Coronary artery (tissue), 2 donors: ENCODE measurements around the gene PACSIN1.

Experiments used
- DNase-seq: peaks from one replicate; pipeline ENCODE4 v3.0.0-alpha.2; 2017; ENCODE audit warnings: low spot score
- H3K27ac ChIP-seq, 2 donors: fragments of 200-600 bp; sonication (generic); one replicate each; pipeline ENCODE4 v1.5.1; 2016 to 2019
- H3K4me3 ChIP-seq: fragments of 200-600 bp; sonication (generic); 2 replicates; pipeline ENCODE4 v1.5.1; 2016; ENCODE audit warnings: mild to moderate bottlenecking, moderate library complexity
- CTCF ChIP-seq: fragments of 200-600 bp; sonication (generic); IDR thresholded peaks from one replicate; pipeline ENCODE4 v1.5.1; 2019; ENCODE audit warnings: antibody characterized with exemption

PACSIN1 gene

GRCh38 chr6:34563513-34563870, 97.6 kb downstream of the PACSIN1 start:
- Histone ChIP-seq H3K27ac (no peak overlapping the region), H3K4me3 (no peak overlapping the region)
- TF ChIP-seq CTCF = no peak
- DNase-seq = no peak

DNA sequence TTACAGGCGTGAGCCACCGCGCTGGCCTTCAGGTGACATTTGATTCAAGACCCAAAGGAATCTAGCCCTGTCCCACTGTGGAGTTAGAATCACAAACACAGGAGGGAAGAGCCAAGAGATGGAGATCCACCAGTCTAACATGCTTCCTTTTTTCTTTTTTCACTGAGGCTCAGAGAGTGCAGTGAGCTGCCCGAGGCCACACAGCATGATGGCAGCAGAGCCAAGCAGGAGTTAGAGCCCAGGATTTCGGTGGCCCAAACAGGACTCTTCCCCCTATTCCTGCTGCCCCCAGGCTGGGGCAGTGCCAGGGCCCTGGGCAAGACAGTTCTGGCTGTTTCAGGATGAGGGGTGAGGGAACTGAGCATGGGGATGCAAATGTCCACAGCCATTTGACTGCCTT, 98.3 kb downstream of the PACSIN1 start:
- H3K27ac ChIP-seq = no peak overlapping the region
- no peak for DNase-seq
- H3K4me3 ChIP-seq = no peak overlapping the region
- TF ChIP-seq CTCF = no peak

DNA sequence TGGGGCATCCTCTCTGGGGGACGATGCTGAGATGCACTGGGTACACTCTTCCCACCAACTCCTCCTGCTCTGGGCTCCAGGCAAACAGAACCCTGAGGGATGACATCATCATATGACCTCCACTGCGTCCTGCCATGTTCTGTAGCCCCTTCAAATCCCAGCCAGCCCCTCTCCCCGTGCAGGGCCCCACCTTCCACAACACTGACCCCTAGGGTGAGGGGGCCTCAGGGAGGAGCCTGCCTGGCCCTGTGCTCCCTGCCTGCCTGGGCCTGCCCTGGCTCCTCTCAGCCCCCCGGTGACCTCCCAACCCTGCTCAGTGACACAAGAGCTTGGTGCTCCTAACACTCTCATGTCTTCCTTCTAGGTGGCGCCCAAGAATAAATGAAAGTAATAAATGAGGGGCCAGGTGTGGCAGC, 99.9 kb downstream of the PACSIN1 start:
- H3K27ac ChIP-seq = no peak overlapping the region
- no peak for TF ChIP-seq CTCF
- H3K4me3 ChIP-seq = no peak overlapping the region
- DNase-seq = no peak

- no peak for TF ChIP-seq CTCF
- no peak overlapping the region for H3K27ac ChIP-seq
- DNase-seq = no peak
- H3K4me3 ChIP-seq = no peak overlapping the region
These were observed 101.1 kb downstream of the PACSIN1 start for GRCh38 chr6:34566830-34567546.

GRCh38 chr6:34568341-34569201, 102.7 kb downstream of the PACSIN1 start:
- H3K27ac ChIP-seq = no peak overlapping the region
- DNase-seq = no peak
- no peak for TF ChIP-seq CTCF
- no peak overlapping the region for H3K4me3 ChIP-seq

GRCh38 chr6:34569361-34569973, 103.6 kb downstream of the PACSIN1 start:
- H3K4me3 ChIP-seq = no peak overlapping the region
- H3K27ac ChIP-seq = no peak overlapping the region
- no peak for TF ChIP-seq CTCF
- no peak for DNase-seq
